Stimulated activated CD8-positive, alpha-beta memory T cell treated with anti-CD3 and anti-CD28 coated beads, Interleukin-12 subunit alpha, Interleukin-12 subunit beta, amount 100 ng/mL, for 1 hour (primary cell): Measurements from ENCODE around the gene ABCB8.
"Not testable (repeated sequence)": the region's sequence is repeated elsewhere in the genome, so short reads cannot be mapped to it uniquely, and the experiment has no call there.

Source experiments
- DNase-seq: peaks from one replicate; pipeline ENCODE4 v3.0.0-alpha.2; 2020; ENCODE audit warnings: low read depth

The ABCB8 gene

DNA sequence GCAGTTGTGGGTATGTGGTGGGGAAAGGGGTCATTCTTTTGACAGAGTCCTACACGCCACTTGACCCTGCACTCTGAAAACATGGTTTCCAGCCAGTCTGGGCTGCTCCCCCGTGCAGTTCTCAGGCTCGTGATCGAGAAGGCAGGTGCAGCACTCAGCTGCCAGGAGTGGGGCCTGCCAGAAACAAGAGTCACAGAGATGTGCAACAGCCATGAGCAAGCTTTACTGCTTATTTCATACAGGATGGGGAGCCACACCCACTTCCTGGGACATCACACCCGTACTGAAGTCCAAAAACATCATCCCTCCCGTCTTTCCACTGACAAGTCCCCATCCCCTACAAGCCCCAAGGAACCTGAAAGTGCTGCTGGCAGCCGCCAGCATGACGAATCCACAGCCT lies 13.3 kb upstream of the ABCB8 start:
- DNase-seq: no peak

DNA sequence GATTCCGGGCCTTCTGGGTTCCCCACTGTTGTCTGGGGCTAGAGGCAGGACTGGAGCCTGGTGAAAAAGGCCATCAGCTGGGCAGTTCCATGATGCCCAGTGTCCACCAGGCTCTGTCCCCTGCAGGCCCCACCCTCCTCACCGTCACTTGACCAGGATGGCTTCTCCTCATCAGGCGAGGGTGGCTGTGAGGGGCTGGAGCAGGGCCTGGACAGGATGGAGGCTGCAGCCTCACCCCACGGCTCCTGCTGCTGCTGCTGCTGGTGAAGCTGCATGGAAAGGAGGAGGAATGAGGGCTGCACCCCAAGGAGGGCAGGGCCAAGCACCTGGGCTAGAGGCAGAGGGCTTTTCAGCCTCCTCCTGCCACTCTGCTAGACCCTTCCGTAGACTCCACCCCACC lies 12.3 kb upstream of the ABCB8 start:
- DNase-seq: no peak

GRCh38 chr7:151016505-151016904 lies 11.7 kb upstream of the ABCB8 start:
- no peak for DNase-seq

- no peak for DNase-seq
Observed at GRCh38 chr7:151016942-151017341, 11.3 kb upstream of the ABCB8 start.

DNA sequence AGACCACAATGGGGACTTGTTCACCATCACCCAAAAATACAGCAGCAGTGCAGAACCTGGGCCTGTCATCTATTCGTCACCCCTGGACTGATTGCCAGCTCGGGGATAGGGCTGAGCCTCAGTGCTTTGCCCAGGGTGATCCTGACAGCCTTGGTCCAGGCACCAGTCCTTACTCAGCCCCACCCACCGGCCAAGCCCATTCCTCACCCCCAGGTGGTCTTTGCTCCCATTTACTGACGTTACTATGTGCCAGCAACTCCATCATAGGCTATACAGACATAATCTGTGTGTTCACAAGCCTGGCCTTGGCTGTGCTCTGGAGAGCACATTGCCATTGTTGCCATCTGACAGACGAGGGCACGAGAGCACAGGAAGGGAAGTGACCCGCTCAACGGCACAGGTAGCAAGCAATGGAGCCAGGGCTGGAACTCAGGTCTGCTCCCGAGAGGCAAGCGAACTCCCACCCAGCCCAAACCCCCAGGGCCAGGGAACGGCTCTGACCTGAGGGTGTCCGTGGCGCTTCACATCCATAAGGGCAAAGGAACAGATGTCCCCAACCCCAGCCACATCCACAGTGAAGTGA lies 10.8 kb upstream of the ABCB8 start:
- DNase-seq: no peak

- peak; percentile 71 for DNase-seq
Observed at GRCh38 chr7:151017953-151018420, 10.3 kb upstream of the ABCB8 start.

DNA sequence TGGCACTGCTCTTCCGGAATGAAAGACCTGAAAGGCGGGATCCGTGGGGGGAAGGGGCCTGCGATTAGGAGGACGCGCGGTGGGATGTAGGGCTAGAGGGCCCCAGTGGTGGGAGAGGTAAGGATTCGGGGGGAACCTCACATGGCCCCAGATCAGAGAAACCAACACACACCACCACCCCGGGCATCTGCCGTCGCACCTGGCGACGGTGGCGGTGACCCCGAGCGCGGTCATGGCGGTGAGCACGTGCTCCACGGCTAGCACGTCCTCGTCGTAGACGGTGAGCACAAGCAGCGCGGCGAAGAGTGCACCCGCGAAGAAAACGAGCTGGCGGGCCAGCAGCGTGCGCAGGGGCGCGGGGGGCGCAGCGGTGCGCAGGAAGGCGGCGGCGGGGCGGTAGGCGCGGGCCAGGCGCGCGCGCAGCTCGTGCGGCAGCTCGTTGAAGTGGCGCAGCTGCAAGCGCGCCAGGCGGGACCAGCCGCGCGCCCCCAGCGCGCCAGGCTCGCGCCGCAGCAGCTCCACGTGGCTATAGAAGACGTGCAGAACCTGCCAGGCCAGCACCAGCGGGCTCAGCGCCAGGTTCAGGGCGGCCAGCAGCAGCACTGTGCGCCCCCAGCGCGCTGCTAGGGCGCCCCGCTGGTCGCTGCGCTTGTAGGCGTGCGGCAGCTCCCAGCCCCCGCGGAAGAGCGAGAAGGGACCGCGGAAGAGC lies 9.7 kb upstream of the ABCB8 start:
- DNase-seq: no peak

DNA sequence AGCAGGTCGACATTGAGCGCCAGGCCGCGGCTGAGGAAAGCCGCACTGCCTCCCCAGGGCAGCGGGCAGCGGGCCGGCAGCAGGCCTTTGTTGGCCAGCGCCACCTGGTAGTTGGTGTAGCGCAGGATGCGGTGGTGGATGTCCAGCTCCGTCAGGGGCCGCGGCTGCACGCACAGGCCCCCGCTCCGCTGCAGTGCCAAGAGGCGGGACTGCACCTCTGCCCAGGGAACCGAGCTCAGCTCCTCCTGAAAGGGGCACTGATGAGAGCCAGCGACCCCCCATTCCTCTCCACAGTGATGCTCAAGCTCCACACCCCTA lies 9.2 kb upstream of the ABCB8 start:
- no peak for DNase-seq

DNA sequence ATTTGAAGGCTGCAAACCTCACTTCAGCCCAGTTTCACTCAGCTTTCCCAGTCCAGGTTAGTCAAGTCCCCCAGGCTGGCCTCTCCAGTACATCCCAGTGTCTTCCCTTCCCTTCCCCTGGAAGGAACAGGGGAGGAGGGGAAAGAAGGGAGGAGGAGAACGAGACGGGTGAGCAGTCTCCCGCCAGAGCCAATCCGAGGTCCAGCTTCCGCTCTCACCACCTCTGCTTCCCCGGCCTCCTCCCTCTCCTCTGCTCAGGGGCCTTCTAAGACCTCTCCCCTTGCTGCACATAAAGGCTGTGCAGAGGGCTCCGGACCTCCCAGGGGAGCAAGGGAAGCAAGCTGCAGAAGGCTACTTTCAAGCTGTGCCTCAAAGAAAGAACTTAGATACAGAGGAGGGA lies 8.0 kb upstream of the ABCB8 start:
- DNase-seq: no peak

- no peak for DNase-seq
Observed at GRCh38 chr7:151023232-151023631, 5.0 kb upstream of the ABCB8 start.

GRCh38 chr7:151024435-151025056 lies 3.7 kb upstream of the ABCB8 start, which contains the start of gene ATG9B:
ATG9B (minus strand) TSS chr7:151024494; CDS start chr7:151024423, 71 bp downstream.
- DNase-seq: no peak

GRCh38 chr7:151025924-151026671 lies 2.2 kb upstream of the ABCB8 start:
- DNase-seq: no peak

DNA sequence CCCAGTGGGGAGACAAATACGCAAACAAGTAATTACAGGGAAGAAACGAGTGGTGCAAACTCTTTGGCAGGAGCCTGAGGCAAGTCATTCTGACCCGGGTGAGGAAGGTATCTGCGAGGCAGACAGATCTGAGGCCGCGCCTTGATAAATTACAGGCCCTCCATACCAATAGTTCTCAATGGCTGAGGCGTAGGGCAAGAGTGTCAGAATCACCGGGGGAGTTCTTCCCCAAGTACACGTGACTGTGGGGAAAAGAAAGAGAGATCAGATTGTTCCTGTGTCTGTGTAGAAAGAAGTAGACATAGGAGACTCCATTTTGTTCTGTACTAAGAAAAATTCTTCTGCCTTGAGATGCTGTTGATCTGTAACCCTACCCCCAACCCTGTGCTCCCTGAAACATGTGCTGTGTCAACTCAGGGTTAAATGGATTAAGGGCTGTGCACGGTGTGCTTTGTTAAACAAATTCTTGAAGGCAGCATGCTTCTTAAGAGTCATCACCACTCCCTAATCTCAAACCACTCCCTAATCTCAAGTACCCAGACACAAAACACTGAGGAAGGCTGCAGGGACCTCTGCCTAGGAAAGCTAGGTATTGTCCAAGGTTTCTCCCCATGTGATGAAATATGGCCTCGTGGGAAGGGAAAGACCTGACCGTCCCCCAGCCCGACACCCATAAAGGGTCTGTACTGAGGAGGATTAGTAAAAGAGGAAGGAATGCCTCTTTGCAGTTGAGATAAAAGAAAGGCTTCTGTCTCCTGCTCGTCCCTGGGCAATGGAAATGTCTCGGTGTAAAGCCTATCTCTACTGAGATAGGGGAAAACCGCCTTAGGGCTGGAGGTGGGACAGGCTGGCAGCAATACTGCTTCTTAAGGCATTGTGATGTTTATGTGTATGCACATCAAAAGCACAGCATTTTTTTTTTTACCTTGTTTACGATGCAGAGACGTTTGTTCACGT lies 1.2 kb upstream of the ABCB8 start:
- not testable (repeated sequence) for DNase-seq

- DNase-seq: not testable (repeated sequence)
Observed at GRCh38 chr7:151027728-151028130, 521 bp upstream of the ABCB8 start.

DNA sequence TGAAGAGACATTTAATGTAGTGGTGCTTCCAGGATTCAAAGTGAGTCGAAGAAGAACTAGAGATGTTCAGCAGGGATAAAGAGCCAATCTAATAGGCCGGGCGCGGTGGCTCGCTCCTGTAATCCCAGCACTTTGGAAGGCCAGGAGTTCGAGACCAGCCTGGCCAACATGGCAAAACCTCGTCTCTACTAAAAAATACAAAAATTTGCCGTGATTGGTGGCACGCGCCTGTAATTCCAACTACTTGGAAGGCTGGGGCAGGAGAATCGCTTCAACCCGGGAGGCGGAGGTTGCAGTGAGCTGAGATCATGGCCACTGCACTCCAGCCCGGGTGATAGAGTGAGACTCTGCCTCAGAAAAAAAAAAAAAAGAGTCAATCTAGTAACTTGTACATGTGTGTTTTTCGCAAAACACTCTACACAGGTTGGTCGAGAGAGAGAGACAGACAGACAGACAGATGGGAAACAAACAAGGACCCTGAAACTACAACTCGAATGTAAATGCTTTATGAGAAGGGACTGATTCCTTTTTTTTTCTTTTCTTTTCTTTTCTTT lies 775 bp downstream of the ABCB8 start:
- no peak for DNase-seq

- no peak for DNase-seq
Observed at GRCh38 chr7:151031011-151031410, 2.8 kb downstream of the ABCB8 start.

DNA sequence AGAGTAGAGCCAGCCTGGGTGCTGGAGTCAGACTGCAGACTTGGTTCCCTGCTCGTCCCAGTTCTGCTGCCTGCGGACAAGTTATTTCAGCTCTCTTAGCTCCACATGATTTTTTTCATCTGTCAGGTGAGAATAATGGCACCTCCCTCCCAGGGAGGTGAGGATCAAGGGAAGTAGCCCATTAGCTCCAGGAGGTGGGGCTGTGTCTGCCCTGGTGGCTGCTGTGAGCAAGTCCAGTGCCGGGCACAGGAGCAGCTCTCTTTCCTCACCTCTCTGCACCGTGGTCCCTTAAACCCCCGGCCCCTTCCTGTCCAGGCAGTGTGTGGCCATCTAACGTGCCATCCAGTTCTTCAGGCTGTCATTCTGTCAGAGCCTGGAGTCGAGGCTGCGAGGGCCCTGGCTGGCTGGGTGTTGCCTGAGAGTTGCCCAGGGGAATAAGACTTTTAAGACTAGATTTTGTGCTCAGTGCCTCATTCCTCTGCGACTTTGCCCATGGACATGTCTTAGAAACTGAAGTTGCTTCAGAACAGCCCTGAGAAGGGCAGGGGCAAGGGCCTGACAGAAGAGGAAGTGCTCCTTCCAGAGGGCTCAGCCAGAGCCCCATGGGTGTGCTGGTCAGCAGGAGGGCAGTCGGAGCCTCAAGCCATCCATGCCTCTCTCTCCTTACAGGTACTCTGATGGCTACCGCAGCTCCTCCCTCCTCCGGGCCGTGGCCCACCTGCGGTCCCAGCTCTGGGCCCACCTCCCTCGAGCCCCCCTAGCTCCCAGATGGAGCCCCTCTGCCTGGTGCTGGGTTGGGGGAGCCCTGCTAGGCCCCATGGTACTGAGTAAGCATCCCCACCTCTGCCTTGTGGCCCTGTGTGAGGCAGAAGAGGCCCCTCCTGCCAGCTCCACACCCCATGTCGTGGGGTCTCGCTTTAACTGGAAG lies 5.0 kb downstream of the ABCB8 start:
- DNase-seq: no peak

DNA sequence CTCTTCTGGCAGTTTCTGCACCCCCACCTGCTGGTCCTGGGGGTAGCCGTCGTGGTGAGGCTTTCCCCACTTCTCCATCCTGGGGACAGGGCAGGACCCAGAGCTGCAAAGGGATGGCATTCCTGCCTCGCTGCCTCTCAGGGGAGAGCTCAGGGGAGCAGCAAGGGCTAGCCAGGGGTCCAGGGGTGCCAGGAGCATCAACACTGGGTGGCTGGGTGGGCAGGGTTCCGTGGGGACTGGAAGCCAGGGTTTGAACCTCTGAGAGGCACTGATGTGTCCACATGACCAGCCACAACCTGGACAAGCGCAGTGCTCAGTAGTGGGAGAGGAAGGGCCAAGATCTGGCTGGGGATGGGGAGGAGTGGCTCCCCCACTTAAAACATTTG lies 5.6 kb downstream of the ABCB8 start:
- no peak for DNase-seq

DNA sequence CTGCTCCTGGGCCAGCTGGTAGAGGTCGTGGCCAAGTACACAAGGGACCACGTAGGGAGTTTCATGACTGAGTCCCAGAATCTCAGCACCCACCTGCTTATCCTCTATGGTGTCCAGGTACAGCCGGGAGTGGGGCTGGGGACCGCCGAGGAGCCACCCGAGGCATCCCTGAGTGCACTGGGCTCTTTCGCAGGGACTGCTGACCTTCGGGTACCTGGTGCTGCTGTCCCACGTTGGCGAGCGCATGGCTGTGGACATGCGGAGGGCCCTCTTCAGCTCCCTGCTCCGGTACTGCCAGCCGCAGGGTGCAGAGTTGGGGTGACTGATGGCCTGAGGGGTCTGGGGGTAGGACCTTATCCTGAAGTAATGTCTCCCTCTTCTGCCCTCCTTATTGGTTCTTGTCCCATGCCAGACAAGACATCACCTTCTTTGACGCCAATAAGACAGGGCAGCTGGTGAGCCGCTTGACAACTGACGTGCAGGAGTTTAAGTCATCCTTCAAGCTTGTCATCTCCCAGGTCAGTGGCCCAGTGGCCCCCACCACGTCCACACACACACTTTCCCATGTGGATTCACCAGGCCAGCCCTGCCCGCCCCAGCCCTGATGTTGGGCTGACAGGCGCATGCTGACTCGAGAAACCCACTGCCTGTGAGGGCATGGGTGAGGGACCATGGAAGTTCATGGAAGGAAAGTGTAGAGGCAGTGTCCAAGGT lies 6.2 kb downstream of the ABCB8 start:
- no peak for DNase-seq
